H54 (cell line): ENCODE results near the gene SERPINE1.
"Not testable (repeated sequence)": the region's sequence is repeated elsewhere in the genome, so short reads cannot be mapped to it uniquely, and the experiment has no call there.

ENCODE experiments used
- DNase-seq: peaks from one replicate; pipeline ENCODE4 v3.0.0; 2011; ENCODE audit warnings: low spot score, mixed read lengths; ENCODE audit not compliant: insufficient read length
- FAIRE-seq: peaks from 3 replicates; lab custom pipeline; 2011; peaks lifted over from hg19 to GRCh38; lab: Jason Lieb, UNC
- POLR2A ChIP-seq: IDR thresholded peaks from 2 replicates; pipeline ENCODE4 v1.6.1; 2011; ENCODE audit warnings: low read depth, mild to moderate bottlenecking, low read length

Gene SERPINE1

DNA sequence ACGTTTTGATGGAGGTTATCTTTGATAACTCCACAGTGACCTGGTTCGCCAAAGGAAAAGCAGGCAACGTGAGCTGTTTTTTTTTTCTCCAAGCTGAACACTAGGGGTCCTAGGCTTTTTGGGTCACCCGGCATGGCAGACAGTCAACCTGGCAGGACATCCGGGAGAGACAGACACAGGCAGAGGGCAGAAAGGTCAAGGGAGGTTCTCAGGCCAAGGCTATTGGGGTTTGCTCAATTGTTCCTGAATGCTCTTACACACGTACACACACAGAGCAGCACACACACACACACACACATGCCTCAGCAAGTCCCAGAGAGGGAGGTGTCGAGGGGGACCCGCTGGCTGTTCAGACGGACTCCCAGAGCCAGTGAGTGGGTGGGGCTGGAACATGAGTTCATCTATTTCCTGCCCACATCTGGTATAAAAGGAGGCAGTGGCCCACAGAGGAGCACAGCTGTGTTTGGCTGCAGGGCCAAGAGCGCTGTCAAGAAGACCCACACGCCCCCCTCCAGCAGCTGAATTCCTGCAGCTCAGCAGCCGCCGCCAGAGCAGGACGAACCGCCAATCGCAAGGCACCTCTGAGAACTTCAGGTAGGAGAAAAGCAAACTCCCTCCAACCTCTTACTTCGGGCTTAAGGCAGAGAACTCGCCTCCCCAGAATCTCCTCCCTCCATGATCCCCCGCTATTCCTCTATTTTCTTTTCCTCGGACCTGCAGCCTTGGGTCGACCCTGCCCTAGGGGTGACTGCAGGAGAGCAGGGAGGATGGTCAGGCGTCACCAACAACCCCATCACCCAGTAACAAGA, at the start of gene SERPINE1:
Gene SERPINE1, plus strand, starts transcription at position 454 of the 809 bp plus-strand sequence. CDS start 1,290 bp downstream, outside the sequence.
- FAIRE-seq (no peak), DNase-seq (peak; percentile 79)
- peak; percentile 98 for TF ChIP-seq POLR2A

DNA sequence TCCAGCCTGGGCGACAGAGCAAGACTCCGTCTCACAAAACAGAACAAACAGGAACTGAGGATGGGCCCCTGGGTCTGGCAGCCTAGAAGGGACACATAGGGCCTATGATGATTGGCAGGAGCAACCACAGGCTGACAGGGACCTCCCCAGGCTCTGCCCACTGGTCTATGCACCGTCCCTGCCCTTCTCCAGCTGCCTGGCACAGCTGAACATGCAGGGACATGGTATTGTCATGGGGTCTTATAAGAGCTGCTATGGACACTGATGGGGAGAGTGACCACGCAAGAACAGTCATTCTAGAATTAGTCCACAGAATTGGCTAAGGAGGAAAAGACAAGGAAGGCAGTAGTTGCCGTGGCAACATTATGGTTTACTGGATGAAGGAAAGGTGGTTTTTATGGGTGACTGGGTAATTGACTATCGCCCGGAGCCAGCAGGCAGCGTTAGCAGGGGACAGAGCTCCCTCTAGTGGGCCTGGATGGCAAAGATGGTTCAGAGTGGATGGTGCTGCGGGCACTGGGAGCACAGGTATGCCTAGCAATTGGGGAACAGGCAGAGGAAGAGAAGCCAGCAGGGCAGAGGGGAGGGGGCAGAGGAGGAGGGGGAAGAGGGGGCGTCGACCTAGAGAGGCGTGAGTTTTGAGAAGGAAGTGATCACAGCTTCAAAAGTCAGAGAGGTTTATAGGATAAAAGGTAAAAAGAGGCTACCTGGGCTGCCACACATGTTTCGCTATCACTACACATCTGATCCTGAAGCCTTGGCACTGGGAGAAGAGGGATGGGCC, 49.4 kb upstream of the SERPINE1 start:
- TF ChIP-seq POLR2A: no peak
- peak; percentile 75 for DNase-seq
- peak; percentile 6 for FAIRE-seq

DNA sequence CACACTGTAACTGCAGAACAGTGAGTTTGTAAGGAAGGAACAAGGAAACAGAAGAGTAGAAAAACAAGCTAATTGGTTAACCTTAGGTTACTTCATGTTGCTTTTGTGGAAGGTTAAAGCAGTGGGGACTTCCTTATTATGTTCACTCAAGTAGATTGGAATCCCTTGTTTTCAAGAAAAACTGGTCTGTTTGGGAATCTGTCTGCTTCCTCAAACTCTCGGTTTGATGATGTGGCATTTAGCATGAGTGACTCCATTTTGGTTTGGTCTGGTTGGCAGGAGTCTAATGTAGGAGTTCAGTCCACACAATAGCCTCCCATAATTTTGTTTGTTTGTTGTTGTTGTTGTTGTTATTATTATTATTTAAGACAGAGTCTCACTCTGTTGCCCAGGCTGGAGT, 45.5 kb upstream of the SERPINE1 start:
- no peak for FAIRE-seq
- no peak for DNase-seq
- TF ChIP-seq POLR2A: no peak

DNA sequence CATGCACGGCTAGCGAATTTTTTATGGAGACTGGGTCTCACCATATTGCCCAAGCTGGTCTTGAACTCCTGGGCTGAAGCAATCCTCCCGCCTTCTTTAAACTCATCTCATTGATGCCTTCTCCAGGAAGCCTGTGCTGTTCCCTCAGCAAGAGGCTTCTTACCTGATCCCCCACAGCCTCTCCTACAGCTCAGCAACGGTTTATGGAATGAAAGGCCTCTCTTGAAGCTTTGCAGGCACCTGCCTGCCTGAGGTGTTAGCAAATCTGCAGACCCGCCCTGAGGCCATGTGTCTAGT, 42.1 kb upstream of the SERPINE1 start:
- no peak for DNase-seq

DNA sequence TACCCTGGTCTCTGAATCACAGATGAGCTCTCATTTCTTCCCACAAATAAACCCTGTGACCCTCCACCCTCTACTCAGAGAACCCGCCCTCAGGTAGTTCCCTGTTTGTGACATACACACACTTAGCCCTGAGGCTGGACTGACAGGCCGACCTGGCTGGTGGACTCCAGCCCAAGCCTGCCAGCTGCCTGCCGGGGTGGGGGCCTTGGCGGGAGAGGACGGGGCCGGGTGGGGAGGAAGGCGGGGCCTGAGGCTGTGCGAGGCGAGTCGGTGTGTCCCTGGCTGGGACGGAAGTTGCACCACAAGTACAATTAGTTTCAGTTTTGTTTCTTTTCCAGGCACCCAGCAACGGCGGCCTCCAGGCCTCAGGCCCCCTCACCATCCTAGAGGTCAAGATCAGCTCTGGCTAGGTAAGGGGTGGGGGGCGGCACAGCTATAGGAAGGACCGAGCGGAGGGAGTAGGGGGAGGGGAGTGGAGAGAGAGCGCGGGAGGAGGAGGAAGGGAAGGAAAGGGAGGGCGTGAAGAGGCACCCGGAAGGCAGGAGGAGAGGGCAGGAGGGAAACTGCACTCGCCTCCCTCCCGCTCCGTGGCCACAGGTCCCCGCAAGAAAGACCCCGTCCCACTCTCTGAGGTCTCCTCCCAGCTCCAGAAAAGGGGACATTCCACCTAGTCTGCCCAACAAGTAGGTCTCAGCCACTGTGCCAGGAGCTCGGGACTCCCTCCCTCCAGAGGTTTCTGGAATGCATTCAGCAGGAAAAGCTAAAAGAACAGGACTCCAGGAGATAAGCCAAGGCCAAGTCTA, 41.5 kb upstream of the SERPINE1 start, which contains the start of gene TRIM56:
Gene TRIM56, plus strand, starts transcription at position 320 of the 803 bp plus-strand sequence. CDS start 1,832 bp downstream, outside the sequence.
- TF ChIP-seq POLR2A: peak; percentile 68
- DNase-seq: peak; percentile 94
- FAIRE-seq: no peak

More for the DNA sequence above, 42.1 kb upstream of the SERPINE1 start:
- TF ChIP-seq POLR2A: no peak
- no peak for FAIRE-seq

DNA sequence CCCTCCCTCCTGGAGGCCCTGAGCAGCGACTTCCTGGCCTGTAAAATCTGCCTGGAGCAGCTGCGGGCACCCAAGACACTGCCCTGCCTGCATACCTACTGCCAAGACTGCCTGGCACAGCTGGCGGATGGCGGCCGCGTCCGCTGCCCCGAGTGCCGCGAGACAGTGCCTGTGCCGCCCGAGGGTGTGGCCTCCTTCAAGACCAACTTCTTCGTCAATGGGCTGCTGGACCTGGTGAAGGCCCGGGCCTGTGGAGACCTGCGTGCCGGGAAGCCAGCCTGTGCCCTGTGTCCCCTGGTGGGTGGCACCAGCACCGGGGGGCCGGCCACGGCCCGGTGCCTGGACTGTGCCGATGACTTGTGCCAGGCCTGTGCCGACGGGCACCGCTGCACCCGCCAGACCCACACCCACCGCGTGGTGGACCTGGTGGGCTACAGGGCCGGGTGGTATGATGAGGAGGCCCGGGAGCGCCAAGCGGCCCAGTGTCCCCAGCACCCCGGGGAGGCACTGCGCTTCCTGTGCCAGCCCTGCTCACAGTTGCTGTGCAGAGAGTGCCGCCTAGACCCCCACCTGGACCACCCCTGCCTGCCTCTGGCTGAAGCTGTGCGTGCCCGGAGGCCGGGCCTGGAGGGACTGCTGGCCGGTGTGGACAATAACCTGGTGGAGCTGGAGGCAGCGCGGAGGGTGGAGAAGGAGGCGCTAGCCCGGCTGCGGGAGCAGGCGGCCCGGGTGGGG, 39.4 kb upstream of the SERPINE1 start:
- no peak for TF ChIP-seq POLR2A
- no peak for DNase-seq
- no peak for FAIRE-seq

DNA sequence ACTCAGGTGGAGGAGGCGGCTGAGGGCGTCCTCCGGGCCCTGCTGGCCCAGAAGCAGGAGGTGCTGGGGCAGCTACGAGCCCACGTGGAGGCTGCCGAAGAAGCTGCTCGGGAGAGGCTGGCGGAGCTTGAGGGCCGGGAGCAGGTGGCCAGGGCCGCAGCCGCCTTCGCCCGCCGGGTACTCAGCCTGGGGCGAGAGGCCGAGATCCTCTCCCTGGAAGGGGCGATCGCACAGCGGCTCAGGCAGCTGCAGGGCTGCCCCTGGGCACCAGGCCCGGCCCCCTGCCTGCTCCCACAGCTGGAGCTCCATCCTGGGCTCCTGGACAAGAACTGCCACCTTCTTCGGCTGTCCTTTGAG, 38.9 kb upstream of the SERPINE1 start:
- no peak for DNase-seq
- TF ChIP-seq POLR2A: no peak
- FAIRE-seq: no peak

DNA sequence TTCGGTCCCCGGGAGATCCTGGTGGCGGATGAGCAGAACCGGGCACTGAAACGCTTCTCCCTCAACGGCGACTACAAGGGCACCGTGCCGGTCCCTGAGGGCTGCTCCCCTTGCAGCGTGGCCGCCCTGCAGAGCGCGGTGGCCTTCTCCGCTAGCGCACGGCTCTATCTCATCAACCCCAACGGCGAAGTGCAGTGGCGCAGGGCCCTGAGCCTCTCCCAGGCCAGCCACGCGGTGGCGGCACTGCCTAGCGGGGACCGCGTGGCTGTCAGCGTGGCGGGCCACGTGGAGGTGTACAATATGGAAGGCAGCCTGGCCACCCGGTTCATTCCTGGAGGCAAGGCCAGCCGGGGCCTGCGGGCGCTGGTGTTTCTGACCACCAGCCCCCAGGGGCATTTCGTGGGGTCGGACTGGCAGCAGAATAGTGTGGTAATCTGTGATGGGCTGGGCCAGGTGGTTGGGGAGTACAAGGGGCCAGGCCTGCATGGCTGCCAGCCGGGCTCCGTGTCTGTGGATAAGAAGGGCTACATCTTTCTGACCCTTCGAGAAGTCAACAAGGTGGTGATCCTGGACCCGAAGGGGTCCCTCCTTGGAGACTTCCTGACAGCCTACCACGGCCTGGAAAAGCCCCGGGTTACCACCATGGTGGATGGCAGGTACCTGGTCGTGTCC, 37.9 kb upstream of the SERPINE1 start:
- no peak for FAIRE-seq
- no peak for DNase-seq
- no peak for TF ChIP-seq POLR2A

DNA sequence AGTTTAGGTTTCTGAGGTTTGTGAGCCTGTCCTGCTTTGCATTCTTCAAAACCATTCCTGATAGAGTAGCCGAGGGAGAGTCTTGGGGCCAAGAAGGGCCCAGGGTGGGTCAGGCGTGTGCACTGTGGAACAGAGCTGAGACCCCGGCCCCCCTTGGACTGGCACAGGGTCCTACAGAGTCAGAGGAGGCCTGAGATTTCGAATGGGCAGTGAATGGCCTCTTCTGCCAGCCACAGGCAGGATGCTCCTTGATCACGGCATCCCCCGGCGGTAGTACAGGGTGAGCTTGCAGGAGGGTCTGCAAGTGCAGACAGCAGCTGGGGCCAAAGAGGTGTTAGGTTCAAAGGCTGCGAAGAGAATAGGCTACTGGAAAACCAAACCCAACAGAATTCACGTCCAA, 37.0 kb upstream of the SERPINE1 start:
- DNase-seq: no peak
- no peak for FAIRE-seq
- no peak for TF ChIP-seq POLR2A

DNA sequence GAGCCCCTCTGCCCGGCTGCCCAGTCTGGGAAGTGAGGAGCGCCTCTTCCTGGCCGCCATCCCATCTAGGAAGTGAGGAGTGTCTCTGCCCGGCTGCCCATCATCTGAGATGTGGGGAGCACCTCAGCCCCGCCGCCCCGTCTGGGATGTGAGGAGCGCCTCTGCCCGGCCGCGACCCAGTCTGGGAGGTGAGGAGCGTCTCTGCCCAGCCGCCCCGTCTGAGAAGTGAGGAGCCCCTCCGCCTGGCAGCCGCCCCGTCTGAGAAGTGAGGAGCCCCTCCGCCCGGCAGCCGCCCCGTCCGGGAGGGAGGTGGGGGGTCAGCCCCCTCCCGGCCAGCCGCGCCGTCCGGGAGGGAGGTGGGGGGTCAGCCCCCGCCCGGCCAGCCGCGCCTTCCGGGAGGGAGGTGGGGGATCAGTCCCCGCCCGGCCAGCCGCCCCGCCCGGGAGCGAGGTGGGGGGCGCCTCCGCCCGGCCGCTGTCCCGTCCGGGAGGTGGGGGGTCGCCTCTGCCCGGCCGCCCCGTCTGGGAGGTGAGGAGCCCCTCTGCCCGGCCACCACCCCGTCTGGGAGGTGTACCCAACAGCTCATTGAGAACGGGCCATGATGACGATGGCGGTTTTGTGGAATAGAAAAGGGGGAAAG, 34.5 kb upstream of the SERPINE1 start:
- DNase-seq, FAIRE-seq: not testable (repeated sequence)

DNA sequence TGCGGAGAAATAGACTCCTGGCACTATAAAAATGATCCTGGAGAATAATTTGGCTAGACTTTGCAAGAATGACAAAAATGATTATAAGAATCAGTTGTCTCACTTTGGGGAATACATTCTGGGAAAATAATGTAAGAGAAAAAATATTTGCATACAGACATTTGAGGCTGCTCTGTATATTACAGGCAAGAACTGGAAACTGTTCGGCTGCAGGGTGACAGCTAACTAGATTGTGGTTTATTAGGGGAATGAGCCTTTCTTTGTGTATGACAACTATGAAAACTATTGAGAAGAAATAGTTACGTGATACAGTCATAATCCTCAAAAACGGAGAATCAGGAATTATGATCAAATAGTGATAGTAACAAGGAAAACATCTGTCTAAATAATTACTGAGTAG, 33.0 kb upstream of the SERPINE1 start:
- no peak for TF ChIP-seq POLR2A
- FAIRE-seq: no peak
- DNase-seq: peak; percentile 65

DNA sequence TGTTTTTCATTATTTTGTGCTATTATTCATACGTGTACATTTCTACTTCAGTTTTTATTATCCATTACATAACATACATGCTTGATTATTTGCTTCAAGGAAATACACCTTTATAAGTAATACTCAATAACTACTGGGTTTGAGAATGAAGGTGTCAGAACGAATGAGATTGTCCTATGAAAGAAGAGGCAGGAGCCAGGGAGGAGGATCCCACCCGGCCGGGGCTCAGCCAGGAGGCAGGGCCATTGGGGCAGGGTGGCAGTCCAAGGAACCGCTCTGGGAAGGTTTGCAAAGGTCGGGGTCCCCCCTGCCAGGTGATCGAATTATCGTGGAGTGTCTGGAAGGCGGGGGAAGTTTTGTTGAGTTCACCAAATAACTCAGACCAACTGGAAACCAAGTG, 32.5 kb upstream of the SERPINE1 start:
- FAIRE-seq: no peak

More for the DNA sequence above, 32.5 kb upstream of the SERPINE1 start:
- no peak for TF ChIP-seq POLR2A
- DNase-seq: no peak
